NCI-H1092 treated with DMSO at 0.1 percent for 48 hours (cell line): ENCODE data around the gene KIF1C.
"Not testable (repeated sequence)": the region's sequence is repeated elsewhere in the genome, so short reads cannot be mapped to it uniquely, and the experiment has no call there.

ENCODE experiments used
- DNase-seq: peaks from one replicate; lab custom pipeline; 2025; lab: John Stamatoyannopoulos, UW

KIF1C gene

DNA sequence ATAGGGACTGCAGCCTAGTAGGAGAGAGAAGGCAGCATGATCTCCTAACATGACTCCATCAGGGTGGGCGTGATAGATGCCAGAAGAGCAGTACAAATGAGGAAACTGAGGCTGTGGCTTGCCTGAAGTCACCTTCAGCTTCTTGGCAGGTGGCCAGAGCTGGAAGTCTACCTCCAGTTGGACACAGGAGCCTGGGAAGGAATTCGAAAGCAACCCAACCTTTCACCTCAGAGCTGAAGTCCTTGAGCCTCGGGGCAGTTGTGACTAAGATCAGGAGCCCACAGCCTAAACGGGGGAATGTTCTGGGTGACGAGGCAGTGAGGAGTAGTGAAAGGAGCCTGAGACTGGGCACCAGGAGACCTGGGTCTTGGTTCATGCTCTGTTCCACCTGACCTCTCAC lies 46.9 kb downstream of the KIF1C start:
- DNase-seq = no peak

DNA sequence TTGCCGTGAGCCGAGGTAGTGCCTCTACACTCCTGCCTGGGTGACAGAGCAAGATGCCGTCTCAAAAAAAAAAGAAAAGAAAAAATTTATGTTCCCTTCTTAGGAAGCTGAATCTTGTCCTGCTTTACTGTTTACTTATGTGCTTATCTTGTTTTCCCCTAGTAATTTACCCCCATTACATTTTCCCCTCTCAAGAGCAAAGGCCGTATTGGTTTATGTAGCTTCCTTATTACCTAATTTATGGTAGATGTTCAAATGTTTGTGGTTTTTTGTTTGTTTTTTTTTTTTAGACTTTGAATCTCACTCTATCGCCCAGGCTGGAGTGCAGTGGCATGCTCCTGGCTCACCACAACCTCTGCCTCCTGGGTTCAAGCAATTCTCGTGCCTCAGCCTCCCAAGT lies 47.7 kb downstream of the KIF1C start:
- DNase-seq = no peak

DNA sequence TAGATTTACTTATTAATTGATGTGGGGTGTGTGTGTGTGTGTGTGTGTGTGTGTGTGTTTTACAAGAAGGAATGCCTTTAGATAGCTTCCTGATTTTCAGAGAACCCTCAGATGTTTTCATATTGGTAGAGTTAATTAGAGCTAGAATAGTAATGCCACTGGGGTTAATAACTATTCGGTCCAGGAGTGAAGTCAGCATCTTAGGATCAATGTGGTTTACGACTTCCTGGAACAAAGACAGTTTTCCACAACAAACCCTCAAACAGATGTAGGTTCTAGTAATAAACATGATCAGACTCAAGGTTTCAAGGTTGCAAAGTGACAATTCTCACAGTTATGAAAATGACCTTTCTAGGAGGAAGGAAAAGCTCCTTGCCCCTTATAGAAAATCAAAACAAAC lies 49.7 kb downstream of the KIF1C start:
- DNase-seq = no peak

DNA sequence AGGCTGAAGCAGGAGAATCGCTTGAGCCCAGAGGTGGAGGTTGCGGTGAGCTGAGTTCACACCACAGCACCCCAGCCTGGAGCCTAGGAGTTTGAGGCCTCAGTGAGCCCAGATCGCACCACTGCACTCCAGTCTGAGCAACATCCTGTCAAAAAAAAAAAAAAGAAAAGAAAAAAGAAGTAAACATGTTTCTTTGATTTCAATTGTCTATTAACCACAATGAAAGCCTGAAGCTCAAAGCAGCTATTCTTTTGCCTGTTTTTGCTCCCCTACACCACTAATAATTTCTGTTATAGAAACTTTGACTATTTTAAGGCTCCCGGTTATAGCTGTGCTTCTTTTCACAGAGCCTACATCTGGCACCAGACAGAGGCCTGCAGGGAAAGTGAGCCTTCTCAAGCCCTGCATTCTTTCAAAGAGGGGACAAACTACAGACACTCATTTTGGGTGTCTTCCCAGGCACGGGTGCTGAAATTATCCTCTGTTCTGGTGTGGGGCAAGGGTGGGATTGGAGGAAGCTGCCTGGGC lies 51.6 kb downstream of the KIF1C start:
- DNase-seq = no peak

DNA sequence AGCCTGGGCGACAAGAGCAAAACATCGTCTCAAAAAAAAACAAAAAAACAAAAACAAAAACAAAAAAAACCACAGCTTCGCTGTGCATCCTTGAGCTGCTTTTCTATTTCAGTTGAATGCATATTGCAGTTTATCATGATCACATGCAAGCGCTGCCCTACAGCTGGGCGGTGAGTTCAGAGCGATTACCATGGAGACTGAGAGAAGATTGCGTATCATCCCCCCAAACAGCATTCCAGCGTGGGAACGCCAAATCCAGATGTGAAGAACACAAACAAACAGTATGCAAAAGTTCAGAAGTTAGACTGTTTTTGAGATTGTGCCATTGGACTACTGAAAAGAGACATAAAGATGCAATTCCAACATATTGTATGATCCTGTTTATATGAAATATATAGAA lies 52.5 kb downstream of the KIF1C start:
- no peak for DNase-seq

DNA sequence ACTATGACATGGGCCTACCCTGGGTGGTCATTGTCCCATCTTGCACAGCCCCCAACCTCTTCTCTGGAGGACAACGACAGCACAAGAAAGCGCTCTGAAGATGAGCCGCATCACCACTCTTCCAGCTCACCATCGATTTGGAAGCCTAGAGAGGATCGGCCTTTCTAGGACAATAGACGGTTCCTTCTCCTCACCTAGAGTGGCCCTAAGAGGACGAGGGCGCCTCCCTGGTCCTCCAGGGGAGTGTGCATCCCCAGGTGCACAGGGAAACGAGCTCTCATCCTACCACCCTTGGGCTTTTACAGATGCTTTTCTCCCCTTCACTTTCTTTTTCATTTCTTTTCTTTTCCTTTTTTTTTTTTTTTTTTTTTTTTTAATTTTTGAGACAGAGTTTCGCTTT lies 57.8 kb downstream of the KIF1C start:
- no peak for DNase-seq

DNA sequence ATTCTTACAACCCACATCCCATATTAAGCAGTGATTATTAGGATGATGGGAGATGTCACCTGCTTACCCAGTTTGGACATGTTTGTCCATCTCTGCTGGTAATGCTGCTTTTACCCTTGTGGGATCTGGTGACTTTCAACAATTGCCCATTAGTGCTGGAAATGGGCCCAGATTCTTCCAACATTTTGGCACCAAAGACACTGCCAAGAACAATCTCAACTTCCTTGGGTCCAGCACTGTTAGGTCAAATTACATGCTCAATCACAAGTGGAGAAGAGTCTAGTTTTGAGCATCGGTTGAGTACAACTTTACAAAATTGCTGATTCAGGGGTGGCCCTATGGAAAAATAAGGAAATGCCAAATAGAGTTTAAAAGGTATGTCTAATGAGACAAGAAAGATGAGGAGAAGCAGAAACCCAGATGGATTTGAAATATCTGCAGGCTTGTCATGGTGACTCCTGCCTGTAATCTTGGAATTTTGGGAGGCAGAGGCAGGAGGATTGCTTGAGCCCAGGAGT lies 67.5 kb downstream of the KIF1C start:
- DNase-seq = no peak

DNA sequence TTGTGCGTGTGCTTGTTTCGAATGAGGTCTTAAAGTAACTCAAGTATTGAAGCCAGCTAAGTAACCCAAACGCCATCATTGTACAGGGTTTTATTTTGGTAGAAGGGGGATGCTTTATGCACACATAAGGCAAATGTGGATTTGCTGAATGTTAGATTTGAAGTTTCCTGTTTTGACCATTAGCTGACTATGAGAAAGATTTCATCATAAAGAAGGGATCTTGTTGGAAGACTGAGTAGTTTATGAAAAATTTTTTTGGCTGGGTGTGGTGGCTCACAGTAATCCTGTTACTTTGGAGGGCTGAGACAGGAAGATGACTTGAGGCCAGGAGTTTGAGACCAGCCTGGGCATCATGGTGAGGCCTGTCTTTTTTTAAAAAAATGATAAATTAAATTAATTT lies 70.5 kb downstream of the KIF1C start:
- no peak for DNase-seq

DNA sequence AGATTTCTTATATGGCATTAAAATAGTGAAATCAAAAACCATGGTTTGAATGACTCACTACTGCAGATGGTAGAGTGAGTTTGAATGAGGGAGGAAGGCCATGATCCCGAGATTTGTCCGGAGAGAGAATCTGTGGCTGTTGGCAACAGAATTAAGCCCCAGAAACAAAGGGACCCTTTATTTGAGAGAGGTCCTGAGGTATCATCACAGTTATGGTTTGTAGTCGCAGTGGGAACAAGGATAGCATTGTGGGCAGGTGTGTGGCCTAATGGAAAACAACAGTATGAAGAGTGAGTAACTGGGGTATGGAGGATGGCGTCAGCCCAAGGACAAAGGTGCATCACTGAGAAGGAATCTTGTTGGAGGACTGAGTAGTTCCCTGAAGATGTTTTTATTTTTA lies 72.0 kb downstream of the KIF1C start:
- DNase-seq = no peak

DNA sequence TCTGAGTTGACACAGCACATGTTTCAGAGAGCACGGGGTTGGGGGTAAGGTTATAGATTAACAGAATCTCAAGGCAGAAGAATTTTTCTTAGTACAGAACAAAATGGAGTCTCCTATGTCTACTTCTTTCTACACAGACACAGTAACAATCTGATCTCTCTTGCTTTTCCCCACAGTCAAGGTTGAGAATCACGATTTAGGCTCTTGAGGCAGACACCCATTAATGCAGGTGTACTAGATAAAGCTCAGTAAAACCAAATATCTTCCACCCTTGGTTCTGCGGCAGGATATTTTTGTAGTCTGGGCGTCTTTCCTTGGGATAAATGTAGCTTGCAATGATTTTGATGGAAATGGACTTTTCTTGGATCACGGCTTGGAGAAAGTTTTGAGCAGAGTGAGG lies 77.7 kb downstream of the KIF1C start:
- not testable (repeated sequence) for DNase-seq

DNA sequence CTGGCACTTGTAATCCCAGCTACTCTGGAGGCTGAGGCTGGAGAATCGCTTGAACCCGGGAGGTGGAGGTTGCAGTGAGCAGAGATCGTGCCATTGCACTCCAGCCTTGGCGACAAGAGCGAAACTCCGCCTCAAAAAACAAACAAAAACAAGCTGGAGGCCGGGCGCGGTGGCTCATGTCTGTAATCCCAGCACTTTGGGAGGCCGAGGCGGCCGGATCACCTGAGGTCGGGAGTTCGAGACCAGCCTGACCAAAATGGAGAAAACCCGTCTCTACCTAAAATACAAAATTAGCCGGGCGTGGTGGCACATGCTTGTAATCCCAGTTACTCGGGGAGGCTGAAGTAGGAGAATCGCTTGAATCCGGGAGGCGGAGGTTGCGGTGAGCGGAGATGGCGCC lies 79.5 kb downstream of the KIF1C start:
- not testable (repeated sequence) for DNase-seq

DNA sequence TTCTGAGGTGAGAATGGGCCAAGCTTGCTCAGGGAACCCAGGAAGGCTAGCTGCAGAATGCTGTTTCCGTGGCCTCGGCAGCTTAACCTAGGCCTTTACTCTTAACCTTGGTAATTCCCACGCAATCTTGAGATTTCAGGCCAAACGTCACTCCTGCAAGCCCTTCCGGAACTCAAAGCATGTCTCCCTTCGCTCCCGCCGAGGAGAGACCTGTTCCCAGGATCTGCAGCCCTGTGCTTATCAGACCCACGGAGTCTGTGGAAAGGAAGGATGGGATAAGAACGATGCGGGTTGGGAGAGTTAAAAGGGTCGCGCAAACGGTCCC lies 80.0 kb downstream of the KIF1C start:
- no peak for DNase-seq
